H1 (cell line): Measurements from ENCODE around the gene SDC4.

ENCODE experiments used
- EZH2 ChIP-seq: fragments of 200-600 bp; sonication (generic); IDR thresholded peaks from 2 replicates; pipeline ENCODE4 v1.7.1; 2012; ENCODE audit warnings: low read depth, mild to moderate bottlenecking, moderate library complexity, low read length, inconsistent platforms; ENCODE audit not compliant: severe bottlenecking
- POLR2A ChIP-seq, 2 experiments: IDR thresholded peaks; 1 replicate in 1 of 2; 2 replicates in 1 of 2; pipeline ENCODE4 v1.6.1; 2011; ENCODE audit warnings: low read depth in 2 of 2, low read length in 2 of 2, mild to moderate bottlenecking in 2 of 2; ENCODE audit errors: control extremely low read depth in 1 of 2
- POLR2AphosphoS5 ChIP-seq: IDR thresholded peaks from 2 replicates; pipeline ENCODE4 v1.6.1; 2011; ENCODE audit warnings: low read depth, low read length
- TF ChIP-seq, protein P1 (sequence below), 3 experiments: IDR thresholded peaks; 1 replicate in 2 of 3; 2 replicates in 1 of 3; pipeline versions ENCODE4 v1.5.1 to v1.6.1; 2011; ENCODE audit warnings: low read length in 3 of 3, mild to moderate bottlenecking in 3 of 3, inconsistent platforms in 2 of 3, low read depth in 1 of 3, moderate library complexity in 1 of 3; ENCODE audit not compliant: insufficient read depth in 1 of 3; ENCODE audit errors: control extremely low read depth in 1 of 3

DNA sequence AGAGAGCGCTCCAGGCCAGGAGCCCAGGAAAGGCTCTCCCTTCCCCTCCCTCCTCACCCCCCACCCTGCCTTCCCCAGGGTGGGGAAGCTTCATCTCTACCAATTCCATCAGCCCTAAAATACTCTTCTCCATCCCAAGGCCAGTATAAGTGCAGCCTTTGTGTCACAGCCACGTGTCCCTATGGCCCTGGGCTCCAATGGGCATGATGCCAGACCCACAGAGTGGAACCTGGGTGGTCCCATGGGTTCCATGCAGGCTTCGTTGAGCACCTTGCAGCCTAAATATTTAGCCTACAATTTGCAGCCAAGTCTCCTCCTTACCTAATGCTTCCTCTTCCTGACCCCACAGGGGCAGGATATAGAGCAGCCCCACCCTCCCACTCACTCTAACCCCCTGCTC is 39.1 kb downstream of the SDC4 start:
- TF ChIP-seq, protein P1, sequence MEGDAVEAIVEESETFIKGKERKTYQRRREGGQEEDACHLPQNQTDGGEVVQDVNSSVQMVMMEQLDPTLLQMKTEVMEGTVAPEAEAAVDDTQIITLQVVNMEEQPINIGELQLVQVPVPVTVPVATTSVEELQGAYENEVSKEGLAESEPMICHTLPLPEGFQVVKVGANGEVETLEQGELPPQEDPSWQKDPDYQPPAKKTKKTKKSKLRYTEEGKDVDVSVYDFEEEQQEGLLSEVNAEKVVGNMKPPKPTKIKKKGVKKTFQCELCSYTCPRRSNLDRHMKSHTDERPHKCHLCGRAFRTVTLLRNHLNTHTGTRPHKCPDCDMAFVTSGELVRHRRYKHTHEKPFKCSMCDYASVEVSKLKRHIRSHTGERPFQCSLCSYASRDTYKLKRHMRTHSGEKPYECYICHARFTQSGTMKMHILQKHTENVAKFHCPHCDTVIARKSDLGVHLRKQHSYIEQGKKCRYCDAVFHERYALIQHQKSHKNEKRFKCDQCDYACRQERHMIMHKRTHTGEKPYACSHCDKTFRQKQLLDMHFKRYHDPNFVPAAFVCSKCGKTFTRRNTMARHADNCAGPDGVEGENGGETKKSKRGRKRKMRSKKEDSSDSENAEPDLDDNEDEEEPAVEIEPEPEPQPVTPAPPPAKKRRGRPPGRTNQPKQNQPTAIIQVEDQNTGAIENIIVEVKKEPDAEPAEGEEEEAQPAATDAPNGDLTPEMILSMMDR (IDR thresholded peaks at IDR 0.05; ENCODE audit: control extremely low read depth in 1 of 3, insufficient read depth in 1 of 3, low read depth in 1 of 3, low read length in 3 of 3) = no peak
- TF ChIP-seq POLR2A (IDR thresholded peaks at IDR 0.05; ENCODE audit: control extremely low read depth in 1 of 2, low read depth in 2 of 2, low read length in 2 of 2) (no peak), EZH2 (no peak), POLR2AphosphoS5 (no peak)
